Skin epidermis (tissue), 12 donors: Measurements from ENCODE around the gene FOXI1.
"Not testable (repeated sequence)": the region's sequence is repeated elsewhere in the genome, so short reads cannot be mapped to it uniquely, and the experiment has no call there.

ENCODE experiments used
- H3K27ac ChIP-seq, 21 experiments: fragments of 200-600 bp; sonication (generic) in 11 of 21; one replicate each; pipeline ENCODE4 v1.5.0; 2020; ENCODE audit warnings: mild to moderate bottlenecking in 3 of 21, inconsistent platforms in 2 of 21, moderate library complexity in 2 of 21
- H3K4me3 ChIP-seq, 7 experiments: fragments of 200-600 bp; sonication (generic) in 2 of 7; one replicate each; pipeline ENCODE4 v1.5.0; 2020; ENCODE audit warnings: inconsistent platforms in 2 of 7, mild to moderate bottlenecking in 2 of 7, moderate library complexity in 1 of 7

FOXI1 gene

GRCh38 chr5:170117736-170118135, 12.0 kb downstream of the FOXI1 start:
- Histone ChIP-seq H3K4me3 (no peak overlapping the region), H3K27ac (no peak overlapping the region)

- no peak overlapping the region for H3K27ac ChIP-seq
- H3K4me3 ChIP-seq: no peak overlapping the region
Observed at GRCh38 chr5:170120576-170120975, 14.9 kb downstream of the FOXI1 start.

DNA sequence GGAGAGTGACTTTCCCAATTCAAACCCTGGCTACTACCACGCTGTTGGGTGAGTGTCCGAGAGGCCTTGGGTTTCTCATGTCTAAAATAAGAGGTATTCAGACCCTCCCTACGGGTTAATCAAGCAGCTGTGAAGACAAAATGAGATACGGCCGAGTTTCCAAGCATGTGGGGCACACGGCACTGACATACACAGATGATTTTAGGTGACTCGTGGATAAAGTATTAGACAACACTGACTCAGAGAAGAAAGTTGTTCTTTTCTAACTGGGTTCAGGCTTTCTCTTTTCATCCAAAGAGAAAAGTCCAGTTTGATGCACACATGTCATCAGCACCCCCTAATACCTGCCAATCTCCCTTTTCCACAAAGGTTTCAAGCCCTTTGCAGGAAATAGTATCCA, 15.6 kb downstream of the FOXI1 start:
- H3K27ac ChIP-seq: no peak overlapping the region
- no peak overlapping the region for H3K4me3 ChIP-seq

GRCh38 chr5:170126061-170126460, 20.4 kb downstream of the FOXI1 start:
- H3K4me3 ChIP-seq: no peak overlapping the region
- H3K27ac ChIP-seq: no peak overlapping the region

GRCh38 chr5:170126626-170127025, 20.9 kb downstream of the FOXI1 start:
- Histone ChIP-seq H3K4me3 (no peak overlapping the region), H3K27ac (no peak overlapping the region)

- Histone ChIP-seq H3K4me3 (no peak overlapping the region), H3K27ac (no peak overlapping the region)
Observed at GRCh38 chr5:170131235-170131634, 25.5 kb downstream of the FOXI1 start.

DNA sequence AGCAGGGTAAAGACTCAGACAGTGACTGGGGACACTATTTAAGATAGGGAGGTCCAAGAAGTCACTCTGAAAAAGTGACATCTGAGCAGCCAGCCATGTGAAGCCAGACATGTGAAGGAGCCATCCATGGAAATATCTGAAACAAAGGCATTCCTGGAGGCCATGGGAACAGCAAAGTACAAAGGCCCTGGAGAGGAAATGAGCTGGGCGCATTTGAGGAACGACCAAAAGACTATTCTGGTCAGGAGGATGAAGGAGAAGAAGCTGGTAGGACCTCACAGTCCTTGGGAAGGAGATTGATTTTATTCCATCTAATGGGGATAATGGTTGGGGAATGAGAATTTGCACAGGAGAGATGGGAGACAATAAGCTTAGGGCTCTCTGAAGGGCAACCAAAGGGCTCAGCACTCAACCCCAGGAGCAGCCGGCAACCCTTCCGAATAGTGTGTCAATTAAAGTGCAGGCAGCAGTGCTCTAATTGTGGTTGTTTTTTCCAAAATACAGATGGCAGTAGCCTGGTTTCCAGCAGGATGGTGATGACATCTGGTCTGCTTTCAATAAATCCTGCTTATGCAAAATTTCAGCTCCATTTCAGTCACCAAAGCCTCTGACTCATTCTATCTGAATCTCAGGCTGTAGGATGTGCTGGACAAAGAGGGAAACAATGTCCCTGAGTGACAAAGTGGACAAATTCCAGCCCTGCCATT, 26.7 kb downstream of the FOXI1 start:
- Histone ChIP-seq H3K27ac (peak overlapping the region in 3 of 21 experiments; percentile 2 to 40 (median 13)), H3K4me3 (no peak overlapping the region)

DNA sequence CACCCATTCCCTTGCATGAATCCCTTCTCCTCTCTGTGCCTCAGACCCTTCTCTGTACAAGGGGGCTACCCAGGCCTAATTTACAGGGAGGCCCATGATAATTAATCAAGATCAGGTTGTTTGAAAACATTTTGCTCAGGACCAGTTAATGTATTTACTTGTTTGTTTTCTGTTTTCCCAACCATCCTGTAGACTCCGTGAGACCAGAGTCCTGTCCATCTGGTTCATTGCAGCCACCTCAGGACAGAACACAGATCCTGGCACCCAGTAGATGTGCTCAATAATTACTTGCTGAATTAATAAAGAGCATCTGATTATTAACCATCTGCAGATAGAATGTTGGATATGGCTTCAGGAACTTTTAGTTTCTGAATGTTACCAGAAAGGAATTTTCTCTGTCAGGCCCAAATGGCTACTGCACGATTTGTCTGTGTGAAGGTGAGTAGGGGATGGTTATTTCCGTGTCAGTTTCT, 27.3 kb downstream of the FOXI1 start:
- H3K4me3 ChIP-seq: no peak overlapping the region

DNA sequence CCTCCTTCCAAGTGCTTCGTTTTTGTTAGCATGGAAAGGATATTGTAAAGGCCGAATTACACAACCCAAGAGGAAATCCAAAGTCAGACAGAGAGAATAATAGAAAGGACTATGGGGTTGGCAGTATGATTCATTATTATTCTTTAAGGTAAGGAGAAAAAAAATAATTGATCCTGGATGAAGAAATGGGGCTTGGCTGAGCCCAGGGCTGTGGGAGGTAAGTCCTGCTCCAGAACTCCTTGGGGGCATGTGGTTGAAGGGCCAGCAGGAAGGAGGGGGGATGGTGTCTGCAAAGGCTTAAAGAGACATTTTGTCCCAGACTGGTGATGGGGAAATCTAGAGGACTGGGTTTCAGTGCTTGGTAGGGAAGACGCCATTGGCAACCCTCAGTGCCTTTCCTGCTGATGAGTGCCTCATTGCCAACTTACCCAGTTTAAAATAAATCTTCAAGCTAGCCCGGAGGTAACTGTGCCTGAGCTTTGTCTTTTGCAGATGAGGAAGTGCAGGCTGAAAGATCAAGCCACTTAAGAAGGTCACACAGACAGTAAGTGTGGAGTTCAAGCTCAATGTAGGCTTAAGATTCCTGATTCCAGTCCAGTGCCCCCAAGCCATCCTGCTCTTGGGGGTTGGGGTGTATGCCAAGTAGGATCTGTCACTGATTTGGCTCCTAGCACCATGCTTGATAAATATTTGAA, 30.2 kb downstream of the FOXI1 start:
- Histone ChIP-seq H3K27ac (peak overlapping the region in 1 of 21 experiments; percentile 3), H3K4me3 (no peak overlapping the region)

More for the DNA sequence above, 27.3 kb downstream of the FOXI1 start:
- H3K27ac ChIP-seq: peak overlapping the region in 2 of 21 experiments; percentile 2 to 27

- H3K4me3 ChIP-seq: no peak overlapping the region
- H3K27ac ChIP-seq: no peak overlapping the region
Observed at GRCh38 chr5:170136506-170136905, 30.8 kb downstream of the FOXI1 start.

GRCh38 chr5:170137694-170138214, 32.1 kb downstream of the FOXI1 start:
- Histone ChIP-seq H3K4me3 (no peak overlapping the region), H3K27ac (no peak overlapping the region)

- H3K27ac ChIP-seq: no peak overlapping the region
- H3K4me3 ChIP-seq: no peak overlapping the region
Observed at GRCh38 chr5:170138273-170138672, 32.6 kb downstream of the FOXI1 start.

- Histone ChIP-seq H3K27ac (no peak overlapping the region), H3K4me3 (no peak overlapping the region)
Observed at GRCh38 chr5:170139786-170140335, 34.2 kb downstream of the FOXI1 start.

DNA sequence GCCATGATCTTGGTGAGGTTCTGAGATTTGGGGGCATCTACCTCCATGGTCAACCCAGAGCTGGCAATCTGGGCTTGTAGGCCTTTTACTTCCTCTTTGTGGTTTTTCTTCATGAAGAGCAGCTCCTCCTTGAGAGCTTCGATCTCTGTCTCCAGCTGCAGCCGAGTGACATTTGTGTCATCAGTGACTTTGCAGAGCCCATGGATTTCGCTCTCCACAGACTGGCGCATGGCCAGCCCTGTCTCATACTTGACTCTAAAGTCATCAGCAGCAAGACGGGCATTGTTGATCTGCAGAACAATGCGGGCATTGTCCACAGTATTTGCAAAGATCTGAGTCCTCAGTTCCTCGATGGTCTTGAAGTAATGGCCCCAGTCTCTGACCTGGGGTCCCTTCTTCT, 35.5 kb downstream of the FOXI1 start:
- H3K4me3 ChIP-seq, H3K27ac ChIP-seq: not testable (repeated sequence)

- no peak overlapping the region for H3K4me3 ChIP-seq
- H3K27ac ChIP-seq: no peak overlapping the region
Observed at GRCh38 chr5:170141636-170142035, 35.9 kb downstream of the FOXI1 start.

DNA sequence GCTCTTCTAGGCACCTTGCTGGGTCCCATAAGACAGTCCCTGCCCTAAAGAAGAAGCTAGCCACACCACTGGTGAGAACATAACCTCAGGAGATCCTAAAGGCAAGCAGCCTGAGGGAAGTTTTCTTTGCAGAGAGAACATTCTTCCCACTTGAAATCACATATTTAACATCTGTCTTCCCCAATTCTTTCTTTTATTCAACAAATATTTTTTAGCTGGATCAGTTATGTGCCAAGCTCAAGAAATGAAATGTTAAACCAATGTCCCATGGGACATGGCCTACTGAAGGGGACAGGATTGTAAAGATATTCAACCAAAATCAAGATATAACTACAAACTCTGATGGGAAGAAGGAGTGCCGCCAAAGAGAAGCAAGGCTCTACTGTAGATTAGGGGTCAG, 36.5 kb downstream of the FOXI1 start:
- no peak overlapping the region for H3K4me3 ChIP-seq
- H3K27ac ChIP-seq: no peak overlapping the region

DNA sequence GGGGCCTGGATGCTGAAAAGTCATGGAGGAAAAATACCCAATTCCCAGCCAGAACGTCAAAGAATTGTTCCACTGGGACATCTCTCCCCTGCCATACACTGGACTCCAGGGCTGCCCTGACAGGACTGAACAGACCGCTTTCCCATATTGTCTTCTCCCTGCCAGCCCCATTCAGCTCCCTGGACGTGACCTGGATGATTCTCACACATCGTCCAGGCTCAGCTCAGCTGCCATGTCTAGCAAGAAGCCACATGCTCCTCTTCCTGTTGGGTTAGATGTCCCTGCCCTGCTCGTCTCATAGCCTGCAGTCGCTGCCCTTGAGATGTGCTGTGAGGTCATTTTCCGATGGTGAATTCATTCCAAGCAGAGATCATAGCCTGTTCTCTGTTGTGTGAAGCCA, 37.4 kb downstream of the FOXI1 start:
- no peak overlapping the region for H3K4me3 ChIP-seq

DNA sequence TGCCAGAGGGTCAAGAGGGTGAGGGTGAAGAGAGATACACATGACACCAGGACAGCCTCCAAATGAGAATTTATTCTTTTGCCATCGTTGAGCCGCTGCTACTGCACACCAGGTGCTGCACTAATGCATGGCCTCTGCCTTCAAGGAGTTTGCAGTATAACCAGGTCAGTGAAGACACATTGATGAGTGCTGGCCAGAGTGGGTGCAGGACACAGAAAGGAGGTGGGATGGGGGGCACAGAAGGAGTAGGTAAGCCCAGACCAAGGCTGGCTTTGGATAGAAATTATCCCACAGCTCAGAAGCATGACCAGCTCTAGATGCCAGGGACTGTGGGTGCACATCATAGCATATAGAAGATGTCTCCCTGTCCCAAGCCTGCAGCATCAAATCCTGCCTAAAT, 38.0 kb downstream of the FOXI1 start:
- Histone ChIP-seq H3K4me3 (no peak overlapping the region), H3K27ac (no peak overlapping the region)

More for the DNA sequence above, 37.4 kb downstream of the FOXI1 start:
- no peak overlapping the region for H3K27ac ChIP-seq

GRCh38 chr5:170144286-170145023, 38.8 kb downstream of the FOXI1 start:
- Histone ChIP-seq H3K4me3 (no peak overlapping the region), H3K27ac (no peak overlapping the region)

DNA sequence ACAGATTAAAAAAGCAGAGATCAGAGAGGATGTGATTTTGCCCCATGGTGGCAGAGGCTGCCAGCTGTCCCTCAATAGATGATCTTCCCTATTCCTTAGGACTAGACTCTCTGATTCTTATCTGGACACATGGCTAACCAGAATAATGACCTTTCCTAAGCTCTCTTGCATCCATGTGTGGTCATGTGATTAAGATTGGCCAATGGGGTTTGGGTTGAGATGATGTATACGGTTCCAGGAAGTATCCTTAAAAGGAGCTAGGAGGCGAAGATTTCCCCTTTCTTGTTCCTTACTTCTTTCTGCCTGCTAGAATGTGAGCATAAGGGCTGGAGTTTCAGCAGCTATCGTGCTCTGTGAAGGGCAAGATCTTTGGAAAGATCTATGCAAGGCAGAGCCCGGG, 39.8 kb downstream of the FOXI1 start:
- H3K4me3 ChIP-seq: no peak overlapping the region
- no peak overlapping the region for H3K27ac ChIP-seq
